ENCODE data around the gene ADGRG3.

Gene ADGRG3

GRCh38 chr16:57725976-57726375 lies 57.9 kb downstream of the ADGRG3 start:
- H3K4me2 ChIP-seq (ENCODE audit: low read length) = no peak overlapping the region
- H3K9ac ChIP-seq (ENCODE audit: low read length) = no peak overlapping the region
- no peaks in the 10 kb centered on the region for H3K27me3 ChIP-seq (ENCODE audit: low read depth, low read length)
- H3K4me3 ChIP-seq (ENCODE audit: low read length) = no peak overlapping the region
- H4K20me1 ChIP-seq (ENCODE audit: insufficient read depth, low read length) = no peaks in the 10 kb centered on the region
- no peaks in the 10 kb centered on the region for H3K9me3 ChIP-seq (ENCODE audit: insufficient read depth, low read length)
- H2AFZ ChIP-seq (ENCODE audit: low read depth, low read length) = no peak overlapping the region
- TF ChIP-seq EZH2phosphoT487 (IDR thresholded peaks at IDR 0.05; ENCODE audit: low read depth) (no peak), CTCF (IDR thresholded peaks at IDR 0.05; ENCODE audit: low read depth, low read length) (no peak)
- H3K27ac ChIP-seq (ENCODE audit: low read length) = no peak overlapping the region
- no peaks in the 10 kb centered on the region for H3K36me3 ChIP-seq (replicated peaks; ENCODE audit: low read depth, low read length)
- no peaks in the 10 kb centered on the region for H3K79me2 ChIP-seq (ENCODE audit: low read length)
- H3K4me1 ChIP-seq (ENCODE audit: low read length) = peaks cover 6% of the 10 kb centered on the region; the same call in 1 of the 2 replicates

GRCh38 chr16:57726433-57726947 lies 58.4 kb downstream of the ADGRG3 start:
- Histone ChIP-seq H3K27ac (ENCODE audit: low read length) (no peak overlapping the region), H3K9ac (ENCODE audit: low read length) (no peak overlapping the region), H4K20me1 (ENCODE audit: insufficient read depth, low read length) (no peaks in the 10 kb centered on the region), H3K4me1 (ENCODE audit: low read length) (peaks cover 6% of the 10 kb centered on the region; the same call in 1 of the 2 replicates), H3K36me3 (replicated peaks; ENCODE audit: low read depth, low read length) (no peaks in the 10 kb centered on the region), H3K9me3 (ENCODE audit: insufficient read depth, low read length) (no peaks in the 10 kb centered on the region), H3K4me2 (ENCODE audit: low read length) (no peak overlapping the region), H3K4me3 (ENCODE audit: low read length) (no peak overlapping the region), H3K79me2 (ENCODE audit: low read length) (no peaks in the 10 kb centered on the region), H2AFZ (ENCODE audit: low read depth, low read length) (no peak overlapping the region), H3K27me3 (ENCODE audit: low read depth, low read length) (no peaks in the 10 kb centered on the region)
- no peak for TF ChIP-seq CTCF (IDR thresholded peaks at IDR 0.05; ENCODE audit: low read depth, low read length)
- TF ChIP-seq EZH2phosphoT487 (IDR thresholded peaks at IDR 0.05; ENCODE audit: low read depth) = no peak

GRCh38 chr16:57727610-57728009 lies 59.5 kb downstream of the ADGRG3 start:
- Histone ChIP-seq H3K27ac (ENCODE audit: low read length) (no peak overlapping the region), H3K36me3 (replicated peaks; ENCODE audit: low read depth, low read length) (no peaks in the 10 kb centered on the region), H3K27me3 (ENCODE audit: low read depth, low read length) (no peaks in the 10 kb centered on the region), H3K4me1 (ENCODE audit: low read length) (peaks cover 6% of the 10 kb centered on the region; the same call in 1 of the 2 replicates), H3K4me2 (ENCODE audit: low read length) (no peak overlapping the region), H3K4me3 (ENCODE audit: low read length) (no peak overlapping the region), H3K9ac (ENCODE audit: low read length) (no peak overlapping the region), H3K79me2 (ENCODE audit: low read length) (no peaks in the 10 kb centered on the region), H2AFZ (ENCODE audit: low read depth, low read length) (no peak overlapping the region), H3K9me3 (ENCODE audit: insufficient read depth, low read length) (no peaks in the 10 kb centered on the region), H4K20me1 (ENCODE audit: insufficient read depth, low read length) (no peaks in the 10 kb centered on the region)
- TF ChIP-seq EZH2phosphoT487 (IDR thresholded peaks at IDR 0.05; ENCODE audit: low read depth) = no peak
- TF ChIP-seq CTCF (IDR thresholded peaks at IDR 0.05; ENCODE audit: low read depth, low read length) = peak; percentile 9; the same call in 1 of the 2 replicates

GRCh38 chr16:57728336-57729181 lies 60.5 kb downstream of the ADGRG3 start:
- no peaks in the 10 kb centered on the region for H3K27me3 ChIP-seq (ENCODE audit: low read depth, low read length)
- no peak overlapping the region for H3K4me2 ChIP-seq (ENCODE audit: low read length)
- H3K9me3 ChIP-seq (ENCODE audit: insufficient read depth, low read length) = no peaks in the 10 kb centered on the region
- no peak overlapping the region for H3K9ac ChIP-seq (ENCODE audit: low read length)
- no peak overlapping the region for H3K27ac ChIP-seq (ENCODE audit: low read length)
- no peak overlapping the region for H2AFZ ChIP-seq (ENCODE audit: low read depth, low read length)
- no peaks in the 10 kb centered on the region for H3K79me2 ChIP-seq (ENCODE audit: low read length)
- no peaks in the 10 kb centered on the region for H3K36me3 ChIP-seq (replicated peaks; ENCODE audit: low read depth, low read length)
- TF ChIP-seq CTCF (IDR thresholded peaks at IDR 0.05; ENCODE audit: low read depth, low read length) (no peak), EZH2phosphoT487 (IDR thresholded peaks at IDR 0.05; ENCODE audit: low read depth) (no peak)
- no peak overlapping the region for H3K4me3 ChIP-seq (ENCODE audit: low read length)
- no peaks in the 10 kb centered on the region for H4K20me1 ChIP-seq (ENCODE audit: insufficient read depth, low read length)
- peaks cover 6% of the 10 kb centered on the region; the same call in 1 of the 2 replicates for H3K4me1 ChIP-seq (ENCODE audit: low read length)
